Activated CD4-positive, alpha-beta T cell treated with anti-CD3 and anti-CD28 coated beads for 4 hours (primary cell): ENCODE data around the gene TUBGCP6.
"Not testable (repeated sequence)": the region's sequence is repeated elsewhere in the genome, so short reads cannot be mapped to it uniquely, and the experiment has no call there.

ENCODE experiments used
- DNase-seq, 2 donors: peaks; one replicate each; pipeline ENCODE4 v3.0.0-alpha.2; 2020

Gene TUBGCP6

DNA sequence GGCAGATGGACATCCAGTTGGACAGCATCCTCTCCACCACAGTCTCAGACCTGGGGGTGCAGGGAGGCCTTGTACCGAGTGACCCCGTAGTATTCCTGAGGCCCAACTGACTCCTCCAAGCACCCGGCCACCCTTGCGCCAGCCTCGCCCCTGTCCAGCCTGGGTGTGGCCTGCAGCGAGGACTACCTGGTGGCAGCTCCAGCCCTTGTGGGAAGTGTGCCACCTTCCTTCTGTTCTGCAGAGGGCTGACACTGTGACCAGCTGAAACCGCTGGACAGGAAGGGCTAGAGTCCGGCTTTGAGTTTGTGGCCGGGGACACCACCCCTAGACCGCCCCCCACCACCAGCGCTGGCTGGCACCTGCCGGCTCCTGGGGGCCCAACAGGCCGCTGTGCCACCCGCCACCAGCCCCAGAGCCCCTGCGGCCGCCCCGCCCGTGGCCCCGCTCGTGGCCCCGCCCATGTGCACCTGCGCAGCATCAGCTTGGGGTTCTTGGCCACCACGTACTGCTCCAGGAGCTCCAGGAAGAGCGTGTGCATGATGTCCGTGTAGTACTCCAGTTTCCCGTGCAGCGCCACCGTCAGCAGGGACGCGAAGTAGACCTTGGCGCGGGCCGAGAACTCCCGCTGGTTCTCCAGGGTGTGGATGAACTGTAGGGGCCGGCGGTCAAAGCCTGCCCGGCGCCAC lies 35.3 kb upstream of the TUBGCP6 start:
- no peak for DNase-seq

DNA sequence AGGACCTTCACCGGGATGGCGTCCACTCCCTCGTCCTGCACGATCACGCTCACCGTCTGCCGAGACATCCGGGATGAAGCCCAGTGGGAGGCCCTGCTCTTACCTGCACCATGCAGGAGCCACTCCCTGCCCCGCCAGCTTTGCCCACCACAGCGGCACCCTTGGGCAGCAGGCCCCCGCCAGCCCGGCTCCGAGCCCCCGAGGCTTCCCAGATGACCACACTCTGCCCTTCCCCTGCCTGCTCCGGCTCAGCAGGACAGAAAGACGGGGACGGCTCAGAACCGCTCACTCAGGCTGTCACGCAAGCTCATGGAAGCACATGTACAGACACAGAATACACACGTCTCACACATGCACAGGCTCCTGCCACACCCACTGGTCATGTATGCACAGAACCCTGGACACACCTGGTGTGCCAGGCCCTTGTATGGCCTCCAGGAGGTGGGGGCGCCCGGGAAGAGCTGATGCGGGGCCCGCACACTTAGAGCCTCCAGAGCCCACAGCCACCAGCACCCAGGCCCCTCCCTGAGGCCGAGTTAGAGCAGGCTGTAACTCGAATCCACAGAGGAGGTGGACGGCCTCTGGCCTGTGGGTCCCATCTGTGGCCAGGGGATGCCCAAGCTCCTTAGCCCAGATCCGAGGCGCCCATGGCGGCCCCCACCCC lies 34.3 kb upstream of the TUBGCP6 start:
- no peak for DNase-seq

DNA sequence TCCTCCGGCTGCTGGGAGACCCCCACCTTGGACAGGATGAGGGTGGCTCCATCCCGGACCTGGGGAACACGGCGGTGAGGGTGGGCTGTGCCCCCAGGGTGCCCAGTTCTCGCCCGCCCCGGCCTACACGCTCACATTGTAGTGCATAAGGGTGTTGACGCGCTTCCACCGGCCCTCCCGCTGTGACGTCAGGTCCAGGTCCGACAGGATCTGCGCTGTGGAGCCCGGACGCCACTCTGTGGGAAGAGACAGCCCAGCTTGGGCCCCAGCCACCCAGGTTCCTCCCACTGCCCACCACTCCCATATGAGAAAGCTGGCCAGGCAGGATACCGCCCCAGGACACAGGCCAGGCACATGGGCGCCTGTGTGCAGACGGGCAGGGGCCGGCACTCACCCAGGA lies 33.6 kb upstream of the TUBGCP6 start:
- no peak for DNase-seq

DNA sequence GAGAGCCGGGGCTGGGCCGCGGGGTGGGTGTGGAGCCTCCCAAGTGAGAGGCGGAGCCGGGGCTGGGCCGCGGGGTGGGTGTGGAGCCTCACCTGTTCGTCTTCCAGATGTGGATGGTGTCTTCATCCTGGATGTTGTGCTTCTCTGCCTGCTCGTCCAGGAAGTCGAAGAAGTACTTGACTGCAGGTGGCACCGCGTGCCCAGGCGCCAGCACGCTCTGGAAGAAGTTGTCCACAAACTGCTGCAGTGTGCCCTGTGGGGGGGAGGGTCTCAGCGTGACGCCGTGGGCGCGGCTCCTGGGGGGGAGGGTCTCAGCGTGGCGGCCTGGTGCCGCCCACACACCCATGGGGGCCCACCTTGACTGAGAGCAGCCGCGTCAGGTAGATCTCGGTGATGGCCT lies 32.9 kb upstream of the TUBGCP6 start:
- DNase-seq, result no peak

DNA sequence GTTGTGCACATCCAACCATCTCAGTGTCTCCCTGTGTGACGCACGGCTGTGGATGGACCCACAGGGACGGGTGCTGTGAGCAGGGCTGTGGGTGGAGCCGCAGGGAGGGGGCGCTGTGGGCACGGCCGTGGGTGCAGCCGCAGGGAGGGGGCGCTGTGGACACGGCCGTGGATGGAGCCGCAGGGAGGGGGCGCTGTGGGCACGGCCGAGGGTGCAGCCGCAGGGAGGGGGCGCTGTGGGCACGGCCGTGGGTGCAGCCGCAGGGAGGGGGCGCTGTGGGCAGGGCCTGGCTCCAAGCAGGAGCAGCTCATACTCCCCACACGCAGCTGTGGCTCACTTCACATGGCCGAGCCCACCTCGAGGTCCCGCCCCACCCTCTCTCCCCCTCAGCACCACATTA lies 31.3 kb upstream of the TUBGCP6 start:
- no peak for DNase-seq

DNA sequence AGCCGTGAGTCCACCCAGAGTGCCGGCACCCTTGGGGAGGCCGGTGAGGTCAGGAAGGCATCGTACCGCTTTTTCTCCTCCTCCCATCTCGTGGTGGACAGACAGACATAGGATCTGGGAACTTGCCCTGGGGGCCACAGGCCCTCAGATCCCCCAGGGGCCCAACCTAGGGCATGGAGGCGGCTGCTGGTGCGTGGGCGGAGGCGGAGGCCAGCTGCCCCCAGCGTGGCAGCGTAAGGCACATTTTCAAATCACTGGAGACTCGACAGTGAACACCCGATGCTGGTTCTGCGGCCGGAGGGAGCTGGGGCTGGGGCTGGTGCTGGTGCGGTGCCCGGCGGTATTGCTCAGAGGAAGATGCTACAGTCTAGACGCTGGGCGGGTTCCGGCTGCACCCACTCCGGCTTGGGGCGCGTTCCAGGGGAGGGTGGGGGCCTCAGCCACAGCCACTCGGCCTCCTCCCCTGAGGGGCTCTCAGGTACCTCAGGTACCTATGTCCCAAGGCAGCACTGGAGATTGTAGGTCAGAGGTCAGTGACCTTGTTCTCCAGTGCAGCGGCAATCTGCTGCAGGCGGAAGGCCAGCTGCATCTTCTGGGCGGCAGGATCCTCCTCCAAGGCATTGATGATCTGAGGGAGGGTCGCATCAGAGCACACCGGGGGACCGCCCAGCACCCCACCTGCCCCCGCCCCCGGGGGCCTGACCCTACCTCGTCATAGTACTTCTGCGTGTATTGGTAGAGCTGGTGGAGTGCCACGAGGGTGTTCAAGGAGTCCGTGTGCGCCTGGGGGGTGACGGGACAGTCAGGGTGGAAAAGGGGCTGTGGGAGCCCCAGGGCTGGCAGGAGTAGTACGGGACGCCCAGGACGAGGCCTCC lies 30.6 kb upstream of the TUBGCP6 start:
- DNase-seq, result no peak

DNA sequence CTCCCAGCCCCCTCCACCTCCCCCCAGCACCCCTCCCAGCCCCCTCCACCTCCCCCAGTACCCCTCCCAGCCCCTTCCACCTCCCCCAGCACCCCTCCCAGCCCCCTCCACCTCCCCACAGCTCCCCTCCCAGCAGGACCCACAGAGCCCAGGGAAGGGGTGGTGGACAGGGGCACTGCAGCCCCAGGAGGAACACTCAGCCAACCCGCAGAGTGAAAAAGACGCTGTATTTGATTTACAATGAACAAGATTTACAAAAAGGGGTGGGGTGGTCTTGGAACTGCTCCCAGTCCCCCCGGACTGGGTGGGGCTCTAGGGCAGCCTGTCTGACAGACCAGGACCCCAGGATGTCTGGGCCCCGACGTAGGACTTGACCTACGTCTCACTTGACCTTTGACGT lies 29.9 kb upstream of the TUBGCP6 start:
- DNase-seq, result no peak

DNA sequence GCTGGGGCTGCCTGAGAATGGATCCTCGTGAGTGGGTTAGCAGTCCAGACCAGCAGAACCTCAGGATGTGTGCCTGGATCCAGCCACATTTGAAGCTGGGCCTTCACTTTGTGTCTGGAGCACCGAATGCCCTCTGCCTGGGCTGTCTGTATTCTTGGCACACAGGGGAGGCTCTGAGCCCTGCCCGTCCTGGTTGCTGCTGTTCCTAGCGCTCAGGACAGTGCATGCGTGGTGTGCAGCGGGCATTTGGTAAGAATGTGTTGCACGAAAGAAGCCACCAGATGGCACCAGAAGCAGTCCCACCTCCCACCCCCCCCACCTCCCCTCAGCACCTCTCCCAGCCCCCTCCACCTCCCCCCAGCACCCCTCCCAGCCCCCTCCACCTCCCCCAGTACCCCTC lies 29.5 kb upstream of the TUBGCP6 start:
- DNase-seq, result peak; percentile 30 to 35

DNA sequence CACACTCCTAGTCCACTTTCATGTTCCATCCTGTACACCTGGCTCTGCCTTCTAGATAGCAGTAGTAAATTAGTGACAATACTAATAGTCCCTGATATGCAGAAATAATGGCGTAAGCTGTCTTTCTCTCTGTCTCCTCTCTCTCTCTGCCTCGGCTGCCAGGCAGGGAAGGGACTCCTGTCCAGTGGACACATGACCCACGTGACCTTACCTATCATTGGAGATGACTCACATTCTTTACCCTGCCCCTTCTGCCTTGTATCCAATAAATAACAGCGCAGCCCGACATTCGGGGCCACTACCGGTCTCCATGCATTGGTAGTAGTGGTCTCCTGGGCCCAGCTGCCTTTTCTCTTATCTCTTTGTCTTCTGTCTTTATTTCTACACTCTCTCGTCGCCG lies 29.0 kb upstream of the TUBGCP6 start:
- not testable (repeated sequence) for DNase-seq

DNA sequence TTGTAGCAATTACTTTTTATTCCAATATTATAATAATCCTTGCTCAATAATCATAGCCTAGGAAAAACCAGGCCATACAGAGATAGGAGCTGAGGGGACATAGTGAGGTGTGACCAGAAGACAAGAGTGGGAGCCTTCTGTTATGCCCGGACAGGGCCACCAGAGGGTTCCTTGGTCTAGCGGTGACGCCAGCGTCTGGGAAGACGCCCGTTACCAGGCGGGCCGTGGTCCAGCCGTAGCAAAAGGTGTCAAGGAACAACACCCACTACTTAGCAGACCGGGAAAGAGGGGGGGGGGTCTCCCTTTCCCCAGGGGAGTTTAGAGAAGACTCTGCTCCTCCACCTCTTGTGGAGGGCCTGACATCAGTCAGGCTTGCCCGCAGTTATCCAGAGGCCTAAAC lies 28.5 kb upstream of the TUBGCP6 start:
- DNase-seq, result not testable (repeated sequence)

DNA sequence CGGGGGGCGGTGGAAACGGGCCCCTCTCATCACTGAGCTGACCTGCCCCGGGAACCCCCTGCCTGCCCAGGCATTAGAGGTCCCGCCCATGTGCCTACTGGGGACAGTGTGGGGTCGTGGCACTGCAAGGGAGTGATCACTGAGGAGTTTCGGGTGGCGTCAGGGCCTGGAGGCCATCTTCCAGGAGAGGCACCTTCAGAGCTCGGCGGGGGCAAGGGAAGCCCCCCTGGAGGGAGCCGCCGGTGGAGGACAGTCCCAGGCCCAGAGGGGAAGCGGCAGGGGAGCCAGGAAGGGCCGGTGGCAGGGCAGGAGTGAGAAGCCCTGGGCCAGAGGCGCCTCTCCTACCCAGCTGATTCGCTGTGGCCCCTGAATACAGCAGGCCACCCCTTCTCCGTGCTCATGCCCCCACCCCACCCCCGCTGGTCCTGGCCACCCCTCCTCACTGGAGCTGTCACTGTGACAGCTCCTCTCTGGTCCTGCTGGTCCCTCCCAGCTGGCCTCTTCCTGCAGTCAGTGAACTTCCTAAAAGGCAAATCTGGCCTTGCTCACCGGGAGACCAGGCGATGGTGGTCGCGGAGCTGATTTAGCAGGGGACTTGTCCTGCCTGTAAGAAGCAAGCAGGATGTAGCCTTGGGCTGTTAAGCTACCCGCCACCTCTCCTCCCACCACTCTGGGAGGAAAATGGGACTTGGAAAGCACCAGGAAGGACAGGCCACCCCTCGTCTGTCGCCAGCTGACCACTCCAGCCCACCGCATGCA lies 27.4 kb upstream of the TUBGCP6 start:
- DNase-seq, result no peak

DNA sequence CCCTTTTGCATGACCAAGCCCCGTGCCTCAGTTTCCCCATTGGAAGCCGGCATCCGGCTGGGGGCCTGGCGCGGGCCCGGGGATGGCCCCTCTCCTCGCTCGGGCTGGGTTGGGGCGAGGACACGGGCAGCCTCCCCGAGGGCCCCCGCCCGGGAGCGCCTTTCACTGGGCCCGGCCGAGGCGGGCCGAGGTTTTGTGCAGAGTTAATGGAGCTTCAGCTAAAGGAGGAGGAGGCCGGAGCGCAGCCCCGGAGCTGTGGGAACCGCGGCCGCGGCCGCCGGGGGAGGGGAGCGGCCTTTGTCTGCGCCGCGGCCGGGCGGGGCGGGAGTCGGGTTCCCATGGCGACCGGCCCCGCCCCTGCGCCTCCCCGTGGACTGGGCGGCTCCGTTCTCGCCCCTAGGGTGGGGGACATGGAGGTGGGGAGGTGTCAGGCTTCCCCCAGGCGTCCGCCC lies 26.7 kb upstream of the TUBGCP6 start:
- peak; percentile 53 to 54 for DNase-seq

DNA sequence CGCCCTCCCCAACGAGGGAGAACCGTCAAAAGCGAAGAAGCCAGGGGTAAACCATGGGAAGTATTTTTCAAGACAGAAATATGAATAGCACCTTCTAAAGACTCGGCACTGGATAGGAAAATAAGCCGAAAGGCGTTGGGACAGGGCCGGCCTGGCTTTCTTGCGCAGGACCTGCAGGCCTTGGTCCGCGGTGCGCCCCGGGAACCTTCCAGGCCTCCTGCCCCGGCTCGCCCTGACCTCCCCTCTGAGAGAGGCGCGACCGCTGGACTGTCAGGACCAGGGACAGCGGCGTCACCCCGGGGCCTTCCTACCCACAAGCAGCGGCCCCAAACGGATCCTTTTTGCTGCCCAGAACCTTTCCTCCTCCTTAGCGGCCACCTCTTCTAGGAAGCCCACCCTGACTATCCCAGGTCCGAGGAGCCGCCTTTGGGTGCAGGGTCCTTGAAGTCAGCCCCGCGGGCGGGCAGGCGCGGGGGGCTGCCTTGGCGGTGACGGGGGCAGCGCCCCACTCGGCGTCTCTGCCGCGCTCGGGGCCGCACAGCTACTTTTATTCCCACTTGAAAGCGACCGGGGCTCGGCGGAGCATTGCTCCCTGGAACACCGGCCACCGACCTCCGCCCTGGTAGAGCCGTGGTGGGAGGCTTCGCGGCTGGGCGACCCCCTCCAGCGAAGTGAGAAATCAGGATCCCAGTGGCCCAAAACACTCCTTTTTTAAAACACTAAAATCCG lies 26.0 kb upstream of the TUBGCP6 start:
- DNase-seq, result peak; percentile 62 to 66

DNA sequence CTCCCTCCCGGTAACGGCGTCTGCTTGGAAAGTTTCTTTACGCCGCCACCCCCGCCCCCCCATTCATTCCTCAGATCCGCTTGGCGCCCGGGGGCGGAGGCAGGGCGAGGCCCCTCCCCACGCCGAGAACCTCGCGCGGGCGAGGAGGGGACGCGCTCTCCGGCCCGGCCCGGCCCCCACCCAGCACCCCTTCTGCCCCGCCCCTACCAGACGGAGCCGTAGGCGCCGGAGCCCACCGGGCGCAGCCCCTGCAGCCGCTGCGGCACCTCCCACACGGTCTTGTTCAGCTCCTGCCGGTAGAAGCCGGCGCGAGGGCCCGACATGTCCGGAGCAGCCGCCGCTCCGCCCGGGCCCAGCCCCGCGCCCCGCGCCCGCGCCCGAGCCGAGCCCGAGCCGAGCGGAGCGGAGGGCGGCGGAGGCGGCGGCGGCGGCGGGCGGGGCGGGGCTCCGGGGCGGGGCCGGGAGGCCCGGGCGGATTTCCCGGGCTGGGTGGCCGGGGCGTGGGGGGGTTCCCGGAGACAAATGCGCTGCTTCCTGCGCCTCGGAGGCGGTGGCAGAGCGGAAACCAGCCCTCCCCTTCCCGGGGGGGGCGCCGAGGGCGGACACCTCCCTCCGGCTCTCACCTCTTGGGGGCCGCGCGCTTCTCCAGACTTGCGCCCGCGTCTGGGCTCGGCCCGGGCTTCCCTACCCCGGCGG lies 25.3 kb upstream of the TUBGCP6 start, which contains the start of gene MAPK11:
MAPK11 (minus strand) TSS at position 411 of the 696 bp plus-strand sequence; CDS start at position 323, 88 bp downstream.
- peak; percentile 70 to 78 for DNase-seq

DNA sequence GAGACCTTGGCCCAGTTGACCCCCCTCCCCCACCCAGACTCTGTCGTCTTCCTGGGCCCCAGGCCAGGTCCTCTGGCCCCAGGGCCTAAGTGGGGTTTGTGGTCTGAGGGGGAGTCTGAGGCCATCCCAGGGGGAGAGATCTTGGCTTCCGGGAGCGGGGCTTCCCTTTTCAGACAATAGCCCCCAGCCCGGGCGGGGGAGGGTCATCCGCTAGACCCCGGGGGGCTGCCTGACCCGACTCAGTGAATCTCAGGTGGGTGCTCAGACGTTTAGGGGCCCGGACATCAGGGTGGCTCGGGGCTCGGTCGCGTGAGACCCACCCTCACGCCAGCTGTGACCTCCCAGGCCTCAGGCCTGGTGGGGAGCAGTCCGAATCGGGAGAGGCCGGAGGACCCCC lies 24.7 kb upstream of the TUBGCP6 start:
- DNase-seq, result no peak

DNA sequence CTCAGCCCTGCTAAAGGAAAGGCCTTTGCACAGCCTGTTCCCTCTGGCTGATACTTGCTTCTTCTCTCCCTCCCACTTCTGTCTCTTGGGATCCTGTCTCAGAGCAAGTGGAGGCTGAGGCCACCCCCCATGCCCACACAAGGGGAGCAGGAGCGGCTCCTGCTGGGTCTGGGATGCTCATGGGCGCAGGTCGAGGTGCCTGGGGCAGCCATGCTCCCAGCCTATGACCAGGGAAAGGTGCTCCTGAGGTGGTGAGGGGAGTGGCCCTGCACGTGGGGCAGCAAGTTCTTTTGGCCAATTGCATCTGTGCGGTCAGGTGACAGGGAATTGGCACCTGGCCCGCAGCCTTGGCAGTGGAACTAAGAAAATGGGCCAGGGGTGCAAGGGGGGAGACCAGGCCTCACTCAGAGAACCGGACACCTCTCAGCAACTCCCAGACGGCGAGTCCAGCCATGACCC lies 23.9 kb upstream of the TUBGCP6 start:
- no peak for DNase-seq

DNA sequence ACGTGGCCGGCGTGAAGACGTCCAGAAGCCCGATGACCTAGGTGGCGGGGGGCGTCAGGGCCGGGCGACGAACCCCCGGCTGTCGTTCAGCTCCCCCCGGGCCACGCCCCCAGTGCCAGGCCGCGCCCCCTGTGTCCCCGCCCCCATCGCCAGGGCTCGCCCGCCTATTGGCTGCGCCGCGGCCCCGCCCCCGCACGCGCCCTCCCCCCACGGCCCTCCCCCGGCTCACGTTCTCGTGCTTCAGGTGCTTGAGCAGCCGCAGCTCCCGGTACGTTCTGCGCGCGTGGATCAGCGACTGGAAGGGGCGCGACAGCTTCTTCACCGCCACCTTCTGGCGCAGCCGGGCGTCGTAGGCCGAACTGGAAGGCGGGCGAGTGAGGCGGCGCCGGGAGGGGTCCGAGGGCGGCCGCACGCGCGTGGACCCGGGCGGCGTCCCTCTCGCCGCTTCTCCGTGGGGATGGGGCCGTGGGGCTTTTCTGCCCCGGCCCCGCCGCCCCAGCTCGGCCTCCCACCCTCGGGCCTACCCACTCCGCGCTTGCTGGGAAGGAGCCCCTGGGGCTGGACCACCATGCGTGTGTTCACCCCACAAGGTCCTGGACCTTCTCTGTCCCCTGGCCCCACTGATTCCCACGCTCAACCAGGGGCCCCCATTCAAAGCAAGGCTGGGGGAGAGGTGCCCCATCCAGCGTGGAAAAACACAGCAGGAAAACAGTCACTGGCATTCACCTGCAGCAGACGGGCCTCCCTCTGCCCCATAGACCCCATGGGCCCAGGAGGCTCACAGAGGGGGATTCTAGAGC lies 23.0 kb upstream of the TUBGCP6 start:
- peak; percentile 48 to 59 for DNase-seq

DNA sequence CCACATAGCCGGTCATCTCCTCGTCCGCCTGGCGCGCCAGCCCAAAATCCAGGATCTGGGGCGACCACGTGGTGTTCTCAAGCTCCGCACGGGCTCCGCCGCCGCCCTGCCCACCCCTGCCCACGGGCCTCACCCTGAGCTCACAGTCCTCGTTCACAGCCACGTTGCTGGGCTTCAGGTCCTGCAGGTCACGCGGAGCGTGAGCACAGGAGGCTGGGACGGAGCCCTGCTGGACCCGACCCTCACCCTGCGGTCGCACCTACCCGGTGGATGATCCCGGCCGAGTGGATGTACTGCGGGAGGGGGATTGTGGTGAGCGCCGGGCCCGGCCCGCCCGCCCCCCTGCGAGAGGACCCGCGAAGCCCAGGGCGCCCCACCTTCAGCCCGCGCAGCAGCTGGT lies 22.2 kb upstream of the TUBGCP6 start:
- DNase-seq, result no peak

DNA sequence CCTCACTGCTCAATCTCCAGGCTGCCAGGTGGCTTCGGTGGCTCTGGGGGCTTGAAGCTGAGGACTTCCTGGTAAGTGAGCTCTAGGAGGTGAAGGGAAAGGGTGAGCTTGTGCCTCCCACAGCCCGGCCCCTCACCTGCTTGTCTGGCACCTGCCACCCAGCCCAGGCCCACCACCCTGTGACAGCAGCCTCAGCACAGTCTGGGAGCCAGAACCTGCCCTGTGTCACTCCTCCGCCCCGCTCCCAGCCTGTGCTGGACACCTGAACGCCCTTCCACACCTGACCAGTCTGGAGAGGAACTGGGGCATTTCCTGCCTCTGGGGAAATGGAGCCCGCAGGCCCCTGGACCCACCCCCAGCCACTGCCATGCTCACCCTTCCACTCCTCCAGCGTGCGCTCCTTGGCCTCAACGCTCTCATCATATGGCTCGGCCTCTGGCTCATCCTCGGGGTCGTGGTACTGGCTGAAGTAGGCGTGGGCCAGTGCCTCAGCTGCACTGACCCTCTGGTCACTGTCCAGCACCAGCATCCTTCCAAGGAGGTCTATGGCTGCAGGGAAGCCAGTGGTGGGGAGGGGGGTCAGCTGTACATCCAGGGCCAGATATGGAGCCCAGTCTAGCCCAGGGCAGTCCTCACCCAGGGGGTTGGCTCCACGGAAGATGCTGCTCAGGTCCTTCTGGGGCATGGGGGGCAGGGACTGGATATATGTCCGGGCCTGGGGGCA lies 20.3 kb upstream of the TUBGCP6 start:
- no peak for DNase-seq
